PC-9 (cell line): ENCODE data around the gene PCDH15. TPM values are rescaled to one million over a fixed set of nuclear protein-coding genes. Genes with fewer than 3 reads are reported as not detected.
A peak's percentile ranks its signal among the peaks of the same experiment; 100 is the strongest.

ENCODE experiments used
- BruUV-seq: library from RNA; stranded (reverse); fragments of 400-500 nt; replicated peaks from 2 replicates; lab custom pipeline; 2021; lab: Mats Ljungman, UMichigan
- CTCF ChIA-PET: fragments of 300-600 bp; sonication (Branson Sonifier 250); formaldehyde crosslinking; loops from one replicate; lab custom pipeline; 2022; ENCODE audit warnings: antibody characterized with exemption; lab: Charles Lee
- POLR2A ChIA-PET: fragments of 300-600 bp; sonication (Branson Sonifier 250); formaldehyde crosslinking; loops from one replicate; lab custom pipeline; 2022; ENCODE audit warnings: antibody characterized with exemption; ENCODE audit not compliant: unreplicated experiment; lab: Charles Lee
- DNase-seq, 2 experiments: peaks; one replicate each; pipeline versions ENCODE4 v3.0.0 to v3.0.0-alpha.2; 2015 to 2022; ENCODE audit warnings: mixed read lengths in 1 of 2
- H2AFZ ChIP-seq: fragments of 200-600 bp; sonication (generic); 2 replicates; pipeline ENCODE4 v1.8.1; 2017; ENCODE audit warnings: antibody characterized with exemption
- H3F3A ChIP-seq: fragments of 200-600 bp; sonication (generic); 2 replicates; pipeline ENCODE4 v1.8.1; 2017; ENCODE audit warnings: antibody characterized with exemption, mild to moderate bottlenecking, low read depth; ENCODE audit not compliant: insufficient read depth
- H3K27ac ChIP-seq: fragments of 200-600 bp; sonication (generic); 2 replicates; pipeline ENCODE4 v1.6.1; 2016; ENCODE audit warnings: mixed run types
- H3K27me3 ChIP-seq: fragments of 200-600 bp; sonication (generic); 2 replicates; pipeline ENCODE4 v1.6.1; 2016; ENCODE audit warnings: low read depth, mixed run types; ENCODE audit not compliant: insufficient read depth
- H3K36me3 ChIP-seq: fragments of 200-600 bp; sonication (generic); 2 replicates; pipeline ENCODE4 v1.6.1; 2016; ENCODE audit warnings: low read depth, mixed run types
- H3K4me1 ChIP-seq: fragments of 200-600 bp; sonication (generic); replicated peaks from 2 replicates; pipeline ENCODE4 v1.6.1; 2016; ENCODE audit warnings: mixed run types; ENCODE audit not compliant: insufficient read depth
- H3K4me2 ChIP-seq: fragments of 200-600 bp; sonication (generic); 2 replicates; pipeline ENCODE4 v1.6.1; 2017; ENCODE audit warnings: mixed run types
- H3K4me3 ChIP-seq: fragments of 200-600 bp; sonication (generic); 2 replicates; pipeline ENCODE4 v1.6.1; 2016; ENCODE audit warnings: mixed run types
- H3K79me2 ChIP-seq: fragments of 200-600 bp; sonication (generic); 2 replicates; pipeline ENCODE4 v1.6.1; 2017; ENCODE audit warnings: low read depth, mixed run types
- H3K9me2 ChIP-seq: fragments of 200-600 bp; sonication (generic); 2 replicates; pipeline ENCODE4 v1.8.1; 2017; ENCODE audit warnings: mild to moderate bottlenecking; ENCODE audit not compliant: insufficient read depth
- H3K9me3 ChIP-seq: fragments of 200-600 bp; sonication (generic); 2 replicates; pipeline ENCODE4 v1.8.1; 2016; ENCODE audit warnings: low read depth; ENCODE audit not compliant: insufficient read depth
- H4K20me1 ChIP-seq: fragments of 200-600 bp; sonication (generic); 2 replicates; pipeline ENCODE4 v1.8.1; 2017; ENCODE audit not compliant: insufficient read depth
- EZH2 ChIP-seq: fragments of 200-600 bp; sonication (generic); IDR thresholded peaks from 2 replicates; pipeline ENCODE4 v1.8.0; 2017; ENCODE audit warnings: antibody characterized with exemption, low read depth
- intact Hi-C: fragments of 100-400 bp; cut with micrococcal nuclease; formaldehyde crosslinking; loops from one replicate; pipeline ENCODE4 v1.10.0; 2022; ENCODE audit not compliant: unreplicated experiment
- total RNA-seq: library from RNA; stranded (reverse); gene quantifications from 2 replicates; pipeline ENCODE4 v1.2.3, GENCODE V29; 2021
- TF ChIP-seq, protein P1 (sequence below): fragments of 200-600 bp; sonication (generic); conservative IDR thresholded peaks from 2 replicates; pipeline ENCODE4 v1.6.1; 2017; ENCODE audit warnings: mixed run types, antibody characterized with exemption, mild to moderate bottlenecking, moderate library complexity

PCDH15 gene
- total RNA-seq, 1 experiment from 2014 or later: not detected

DNA sequence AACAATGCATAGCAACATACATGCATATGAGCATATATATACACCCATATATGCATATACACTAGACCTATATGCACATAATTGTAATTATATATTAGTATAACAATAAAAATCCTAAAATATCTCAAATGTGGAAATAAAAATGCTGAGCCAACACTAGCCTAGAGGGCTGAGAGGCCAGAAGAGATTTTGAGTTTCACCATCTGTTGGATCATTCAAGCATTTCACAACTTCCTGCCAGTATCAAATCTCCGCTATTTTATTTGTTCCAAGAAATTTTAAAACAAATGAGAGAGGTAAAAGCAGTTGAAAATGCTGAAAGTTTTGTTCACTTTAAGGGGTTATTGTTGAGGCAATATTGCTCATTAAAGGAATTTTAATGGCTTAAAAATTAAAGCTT lies 187.0 kb downstream of the PCDH15 start:
- ChIA-PET POLR2A (no interaction called here), CTCF (no interaction called here)
- 0 out of 2 replicates have a peak, but pooled peaks cover 3% of the 10 kb centered on the region for H3K9me3 ChIP-seq
- no peak overlapping the region for H3K27ac ChIP-seq
- H4K20me1 ChIP-seq: no peaks in the 10 kb centered on the region
- H3K36me3 ChIP-seq: no peaks in the 10 kb centered on the region
- BruUV-seq: no TSS peak
- H3K27me3 ChIP-seq: no peaks in the 10 kb centered on the region
- H3K4me2 ChIP-seq: no peak overlapping the region
- no peak overlapping the region for H2AFZ ChIP-seq
- DNase-seq: no peak
- intact Hi-C loops: no loop called here
- H3K9me2 ChIP-seq: no peaks in the 10 kb centered on the region; the same call in none of the 2 replicates
- no peak overlapping the region for H3K4me3 ChIP-seq
- H3F3A ChIP-seq: no peaks in the 10 kb centered on the region
- no peak for TF ChIP-seq EZH2
- TF ChIP-seq, protein P1, sequence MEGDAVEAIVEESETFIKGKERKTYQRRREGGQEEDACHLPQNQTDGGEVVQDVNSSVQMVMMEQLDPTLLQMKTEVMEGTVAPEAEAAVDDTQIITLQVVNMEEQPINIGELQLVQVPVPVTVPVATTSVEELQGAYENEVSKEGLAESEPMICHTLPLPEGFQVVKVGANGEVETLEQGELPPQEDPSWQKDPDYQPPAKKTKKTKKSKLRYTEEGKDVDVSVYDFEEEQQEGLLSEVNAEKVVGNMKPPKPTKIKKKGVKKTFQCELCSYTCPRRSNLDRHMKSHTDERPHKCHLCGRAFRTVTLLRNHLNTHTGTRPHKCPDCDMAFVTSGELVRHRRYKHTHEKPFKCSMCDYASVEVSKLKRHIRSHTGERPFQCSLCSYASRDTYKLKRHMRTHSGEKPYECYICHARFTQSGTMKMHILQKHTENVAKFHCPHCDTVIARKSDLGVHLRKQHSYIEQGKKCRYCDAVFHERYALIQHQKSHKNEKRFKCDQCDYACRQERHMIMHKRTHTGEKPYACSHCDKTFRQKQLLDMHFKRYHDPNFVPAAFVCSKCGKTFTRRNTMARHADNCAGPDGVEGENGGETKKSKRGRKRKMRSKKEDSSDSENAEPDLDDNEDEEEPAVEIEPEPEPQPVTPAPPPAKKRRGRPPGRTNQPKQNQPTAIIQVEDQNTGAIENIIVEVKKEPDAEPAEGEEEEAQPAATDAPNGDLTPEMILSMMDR: no peak
- H3K4me1 ChIP-seq: peaks cover 8% of the 10 kb centered on the region; the same call in 1 of the 2 replicates
- H3K79me2 ChIP-seq: no peaks in the 10 kb centered on the region

- Histone ChIP-seq H3K9me2 (no peaks in the 10 kb centered on the region; the same call in none of the 2 replicates), H3K4me3 (no peak overlapping the region), H3K27me3 (no peaks in the 10 kb centered on the region), H3K4me1 (peaks cover 8% of the 10 kb centered on the region; the same call in 1 of the 2 replicates), H4K20me1 (no peaks in the 10 kb centered on the region), H2AFZ (peak overlapping the region; percentile 65; the same call in 1 of the 2 replicates), H3K79me2 (no peaks in the 10 kb centered on the region), H3F3A (no peaks in the 10 kb centered on the region), H3K36me3 (no peaks in the 10 kb centered on the region), H3K27ac (peak overlapping the region; percentile 29), H3K4me2 (peak overlapping the region; percentile 5), H3K9me3 (0 out of 2 replicates have a peak, but pooled peaks cover 3% of the 10 kb centered on the region)
- BruUV-seq: no TSS peak
- ChIA-PET POLR2A (no interaction called here), CTCF (no interaction called here)
- no peak for TF ChIP-seq EZH2
- TF ChIP-seq, protein P1: no peak
- DNase-seq: peak in 1 of 2 experiments; percentile 51
- intact Hi-C loops: no loop called here
Measured at GRCh38 chr10:54613162-54613561, 187.9 kb downstream of the PCDH15 start.

DNA sequence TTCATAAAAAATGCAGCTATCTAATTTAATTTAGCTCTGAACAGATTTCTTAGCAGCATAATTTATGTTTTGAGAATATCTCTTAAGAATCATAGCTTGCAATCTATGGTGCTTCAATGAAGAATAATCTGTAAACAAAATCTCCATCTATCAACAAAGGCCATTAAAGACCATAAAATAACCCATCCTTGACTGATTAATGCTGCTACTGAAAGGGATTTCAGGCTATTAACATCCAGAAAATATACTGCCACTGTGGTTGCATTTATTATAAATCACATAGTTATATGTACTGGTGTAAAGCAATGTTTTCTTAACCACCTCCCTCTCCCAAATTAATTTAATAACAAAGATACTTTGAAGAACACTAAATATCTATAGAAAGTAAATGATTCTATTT lies 191.6 kb downstream of the PCDH15 start:
- DNase-seq: no peak
- Histone ChIP-seq H3K4me2 (no peak overlapping the region), H3K4me1 (peaks cover 8% of the 10 kb centered on the region; the same call in 1 of the 2 replicates), H3K9me3 (no peaks in the 10 kb centered on the region), H3K79me2 (no peaks in the 10 kb centered on the region), H3F3A (no peaks in the 10 kb centered on the region), H3K36me3 (no peaks in the 10 kb centered on the region), H3K27me3 (no peaks in the 10 kb centered on the region), H3K27ac (no peak overlapping the region), H3K9me2 (no peaks in the 10 kb centered on the region; the same call in 1 of the 2 replicates), H4K20me1 (no peaks in the 10 kb centered on the region), H2AFZ (no peak overlapping the region), H3K4me3 (no peak overlapping the region)
- TF ChIP-seq EZH2: no peak
- TF ChIP-seq, protein P1: no peak
- BruUV-seq: no TSS peak
- ChIA-PET CTCF (no interaction called here), POLR2A (no interaction called here)
- intact Hi-C loops: no loop called here
